Measurements from ENCODE around the gene SEMA4D.

Gene SEMA4D

GRCh38 chr9:89458768-89459496 lies 39.0 kb downstream of the SEMA4D start:
- ChIA-PET POLR2A (ENCODE audit: low non-redundant PET) (no interaction called here), CTCF (no interaction called here)
- no peak for TF ChIP-seq CTCF (conservative IDR thresholded peaks at IDR 0.05; ENCODE audit: low read depth)
- no peak overlapping the region for H3K27ac ChIP-seq
- no peak for DNase-seq (ENCODE audit: low spot score)

GRCh38 chr9:89457376-89457855 lies 40.5 kb downstream of the SEMA4D start:
- ChIA-PET CTCF (interaction anchor here (1.6 kb wide), 1 partner anchor 91 kb away, joined by 4 read pairs; no protein-coding TSS in a partner anchor), POLR2A (ENCODE audit: low non-redundant PET) (no interaction called here)
- DNase-seq (ENCODE audit: low spot score): no peak
- TF ChIP-seq CTCF (conservative IDR thresholded peaks at IDR 0.05; ENCODE audit: low read depth): no peak
- H3K27ac ChIP-seq: no peak overlapping the region

- CTCF ChIA-PET: interaction anchor here (1.4 kb wide), 1 partner anchor 13 kb away, joined by 4 read pairs; no protein-coding TSS in a partner anchor
- no peak for TF ChIP-seq CTCF (conservative IDR thresholded peaks at IDR 0.05; ENCODE audit: low read depth)
- DNase-seq (ENCODE audit: low spot score): no peak
- H3K27ac ChIP-seq: no peak overlapping the region
- POLR2A ChIA-PET (ENCODE audit: low non-redundant PET): no interaction called here
Observed at GRCh38 chr9:89455356-89455824, 42.5 kb downstream of the SEMA4D start.

- POLR2A ChIA-PET (ENCODE audit: low non-redundant PET): no interaction called here
- H3K27ac ChIP-seq: no peak overlapping the region
Observed at GRCh38 chr9:89454498-89455355, 43.2 kb downstream of the SEMA4D start.

GRCh38 chr9:89453452-89453851 lies 44.5 kb downstream of the SEMA4D start:
- POLR2A ChIA-PET (ENCODE audit: low non-redundant PET): no interaction called here
- no peak for TF ChIP-seq CTCF (conservative IDR thresholded peaks at IDR 0.05; ENCODE audit: low read depth)
- no peak for DNase-seq (ENCODE audit: low spot score)
- H3K27ac ChIP-seq: no peak overlapping the region
- CTCF ChIA-PET: interaction anchor here (1.0 kb wide), 1 partner anchor 23 kb away, joined by 4 read pairs; no protein-coding TSS in a partner anchor

More at GRCh38 chr9:89454498-89455355, 43.2 kb downstream of the SEMA4D start:
- no peak for DNase-seq (ENCODE audit: low spot score)
- TF ChIP-seq CTCF (conservative IDR thresholded peaks at IDR 0.05; ENCODE audit: low read depth): no peak
- CTCF ChIA-PET: no interaction called here

- no peak for TF ChIP-seq CTCF (conservative IDR thresholded peaks at IDR 0.05; ENCODE audit: low read depth)
- no peak for DNase-seq (ENCODE audit: low spot score)
- CTCF ChIA-PET: interaction anchor here (0.6 kb wide), 2 partner anchors 13 to 96 kb away, joined by 3 to 4 read pairs; no protein-coding TSS in a partner anchor
- no peak overlapping the region for H3K27ac ChIP-seq
- POLR2A ChIA-PET (ENCODE audit: low non-redundant PET): no interaction called here
Observed at GRCh38 chr9:89452561-89452960, 45.4 kb downstream of the SEMA4D start.
